22Rv1 (cell line): Measurements from ENCODE around the gene ZNF629.

ENCODE experiments used
- CTCF ChIP-seq: fragments of 450-650 bp; IDR thresholded peaks from 2 replicates; pipeline ENCODE4 v1.5.1; 2017; ENCODE audit warnings: mild to moderate bottlenecking
- ZFX ChIP-seq: fragments of 450-650 bp; IDR thresholded peaks from 2 replicates; pipeline ENCODE4 v1.6.1; 2017; ENCODE audit warnings: antibody characterized with exemption, borderline replicate concordance

GRCh38 chr16:30753596-30753995 is 33.4 kb downstream of the ZNF629 start:
- TF ChIP-seq CTCF (no peak), ZFX (no peak)
